Endothelial cell of umbilical vein (primary cell): ENCODE data around the gene PDE3A. TPM values are rescaled to one million over a fixed set of nuclear protein-coding genes. Genes with fewer than 3 reads are reported as not detected.

Source experiments
- BruUV-seq: library from RNA; stranded (reverse); fragments of 400-500 nt; replicated peaks from 2 replicates; lab custom pipeline; 2021; lab: Mats Ljungman, UMichigan
- CTCF ChIA-PET: fragments of 300-600, 350-600 bp; sonication (Branson Sonifier 250); formaldehyde crosslinking; loops from one replicate; lab custom pipeline; 2021; ENCODE audit warnings: antibody characterized with exemption, inconsistent platforms; lab: Charles Lee
- POLR2A ChIA-PET: fragments of 300-600, 350-600 bp; sonication (Branson Sonifier 250); formaldehyde crosslinking; loops from one replicate; lab custom pipeline; 2021; ENCODE audit warnings: antibody characterized with exemption, inconsistent platforms; lab: Charles Lee
- DNase-seq: peaks from one replicate; pipeline ENCODE4 v3.0.0-alpha.2; 2011; ENCODE audit warnings: low read depth, low spot score
- FAIRE-seq: peaks from 2 replicates; lab custom pipeline; 2011; peaks lifted over from hg19 to GRCh38; lab: Jason Lieb, UNC
- H2AFZ ChIP-seq: 2 replicates; pipeline ENCODE4 v1.6.0; 2012; ENCODE audit warnings: low read depth, low read length, control low read depth, inconsistent platforms
- H3K27ac ChIP-seq: 2 replicates; pipeline ENCODE4 v1.5.1; 2011; ENCODE audit warnings: low read depth, mild to moderate bottlenecking, control low read depth, low read length, moderate library complexity; ENCODE audit not compliant: insufficient read depth
- H3K27me3 ChIP-seq, 2 experiments: 2 replicates each; pipeline versions ENCODE4 v1.6.0 to v1.6.1; 2011; ENCODE audit warnings: low read length in 2 of 2, mixed read lengths in 1 of 2; ENCODE audit not compliant: control insufficient read depth in 2 of 2, insufficient read depth in 2 of 2
- H3K36me3 ChIP-seq, 2 experiments: 2 replicates in 1 of 2; 3 replicates in 1 of 2; pipeline ENCODE4 v1.5.1; 2011; ENCODE audit warnings: low read length in 2 of 2, mild to moderate bottlenecking in 1 of 2, moderate library complexity in 1 of 2; ENCODE audit not compliant: control insufficient read depth in 2 of 2, insufficient read depth in 2 of 2; ENCODE audit errors: extremely low read depth in 1 of 2
- H3K4me1 ChIP-seq: 3 replicates; pipeline ENCODE4 v1.5.1; 2011; ENCODE audit warnings: mild to moderate bottlenecking, low read length; ENCODE audit not compliant: control insufficient read depth, insufficient read depth; ENCODE audit errors: extremely low read depth
- H3K4me2 ChIP-seq: 2 replicates; pipeline ENCODE4 v1.6.1; 2011; ENCODE audit warnings: low read length, control low read depth, mixed read lengths; ENCODE audit not compliant: insufficient read depth
- H3K4me3 ChIP-seq, 3 experiments: fragments of 200-600 bp in 1 of 3; sonication (generic), shearing (Covaris generic) in 1 of 3; replicated peaks in 1 of 3; 2 replicates each; pipeline ENCODE4 v1.5.1; 2011 to 2016; ENCODE audit warnings: control low read depth in 3 of 3, low read length in 3 of 3, mild to moderate bottlenecking in 2 of 3, inconsistent platforms in 1 of 3, low read depth in 1 of 3, moderate library complexity in 1 of 3; ENCODE audit not compliant: insufficient read depth in 1 of 3
- H3K79me2 ChIP-seq: 2 replicates; pipeline ENCODE4 v1.6.0; 2012; ENCODE audit warnings: low read length, inconsistent platforms; ENCODE audit not compliant: control insufficient read depth, insufficient read depth
- H3K9ac ChIP-seq: replicated peaks from 2 replicates; pipeline ENCODE3; 2011; ENCODE audit warnings: low read length, control low read depth; ENCODE audit not compliant: insufficient read depth; ENCODE audit errors: extremely low read depth
- H3K9me1 ChIP-seq: replicated peaks from 3 replicates; pipeline ENCODE4 v1.6.0; 2011; ENCODE audit warnings: mild to moderate bottlenecking, low read length; ENCODE audit not compliant: control insufficient read depth, insufficient read depth; ENCODE audit errors: extremely low read depth
- H3K9me3 ChIP-seq: replicated peaks from 2 replicates; pipeline ENCODE4 v1.5.1; 2012; ENCODE audit warnings: low read length, inconsistent platforms; ENCODE audit not compliant: control insufficient read depth, insufficient read depth
- H4K20me1 ChIP-seq: replicated peaks from 2 replicates; pipeline ENCODE3; 2011; ENCODE audit warnings: mild to moderate bottlenecking, low read length; ENCODE audit not compliant: control insufficient read depth, insufficient read depth; ENCODE audit errors: extremely low read depth
- EZH2 ChIP-seq: IDR thresholded peaks from 2 replicates; pipeline ENCODE4 v1.6.1; 2012; ENCODE audit warnings: borderline replicate concordance, low read depth, mild to moderate bottlenecking, moderate library complexity, low read length, inconsistent platforms; ENCODE audit not compliant: severe bottlenecking
- FOS ChIP-seq: IDR thresholded peaks from 2 replicates; pipeline ENCODE4 v1.6.1; 2011; ENCODE audit warnings: mild to moderate bottlenecking, low read length, moderate library complexity, borderline replicate concordance; ENCODE audit not compliant: insufficient read depth
- GATA2 ChIP-seq: IDR thresholded peaks from 2 replicates; pipeline ENCODE4 v1.7.0; 2011; ENCODE audit warnings: low read depth, mild to moderate bottlenecking, moderate library complexity, mixed read lengths, low read length; ENCODE audit not compliant: insufficient read length, insufficient read depth
- JUN ChIP-seq: IDR thresholded peaks from 2 replicates; pipeline ENCODE4 v1.6.1; 2011; ENCODE audit warnings: borderline replicate concordance, low read depth; ENCODE audit not compliant: insufficient read length, insufficient read depth
- MYC ChIP-seq: IDR thresholded peaks from one replicate; pipeline ENCODE4 v1.6.1; 2011; ENCODE audit warnings: mild to moderate bottlenecking, low read depth, low read length
- POLR2A ChIP-seq: IDR thresholded peaks from 2 replicates; pipeline ENCODE4 v1.6.1; 2012; ENCODE audit warnings: low read depth, mild to moderate bottlenecking, control low read depth, low read length
- POLR2AphosphoS5 ChIP-seq: IDR thresholded peaks from 2 replicates; pipeline ENCODE4 v1.6.1; 2012; ENCODE audit warnings: low read depth, mild to moderate bottlenecking, control low read depth, low read length, moderate library complexity; ENCODE audit not compliant: insufficient read depth
- dilution Hi-C: fragments of 300-500 bp; cut with MboI; formaldehyde crosslinking; loops from one replicate; pipeline ENCODE4 v1.15.0; 2019; ENCODE audit warnings: low sequenced_read_pairs; ENCODE audit not compliant: extremely low pct_ligation_motif_present
- intact Hi-C: fragments of 100-400 bp; cut with micrococcal nuclease; formaldehyde crosslinking; loops from one replicate; pipeline ENCODE4 v1.10.0; 2022
- polyA plus RNA-seq, 4 experiments: library from polyadenylated mRNA; depleted of rRNA in 3 of 4; stranded (reverse) in 3 of 4; unstranded in 1 of 4; fragments of >200 nt; gene quantifications; 2 replicates each; pipeline versions ENCODE4 v1.2.1 to v1.2.3, GENCODE V29; 2011 to 2012; ENCODE audit warnings: missing spikeins in 1 of 4
- total RNA-seq: library from RNA; stranded (reverse); gene quantifications from 2 replicates; pipeline ENCODE4 v1.2.3, GENCODE V29; 2021
- TF ChIP-seq, protein P1 (sequence below), 2 donors: IDR thresholded peaks; 1 replicate in 1 of 2; 2 replicates in 1 of 2; pipeline ENCODE4 v1.5.1; 2011; ENCODE audit warnings: low read length in 2 of 2, mild to moderate bottlenecking in 2 of 2, moderate library complexity in 2 of 2, control low read depth in 1 of 2, inconsistent platforms in 1 of 2, low read depth in 1 of 2; ENCODE audit not compliant: insufficient read depth in 1 of 2; ENCODE audit errors: extremely low read depth in 1 of 2
- TF ChIP-seq, protein P2 (sequence below): IDR thresholded peaks from 2 replicates; pipeline ENCODE4 v1.6.1; 2011; ENCODE audit not compliant: insufficient read depth, insufficient read length

The PDE3A gene
- total and polyA plus RNA-seq, 2 donors (not counting 3 experiments of a cell fraction or from before 2014, with no cell fraction given) = 14.0 to 27.4 TPM

DNA sequence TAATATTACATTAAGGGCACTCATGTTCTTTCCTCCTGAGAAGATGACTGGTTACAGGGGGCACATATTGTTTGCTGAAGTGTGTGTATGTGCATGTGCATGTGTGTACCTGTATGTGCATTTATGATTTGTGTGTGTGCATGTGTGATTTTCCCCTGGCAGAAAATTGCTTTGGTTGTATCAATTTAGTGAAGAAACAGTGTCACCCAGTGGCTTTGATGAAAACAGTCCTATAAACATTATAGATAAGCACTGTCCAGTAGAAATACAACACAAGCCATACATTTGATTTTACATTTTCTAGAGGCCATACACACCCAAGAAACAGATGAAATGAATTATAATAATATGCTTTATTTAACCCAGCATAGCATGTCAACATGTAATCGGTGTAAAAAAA is 8.6 kb downstream of the PDE3A start:
- H3K9me1 ChIP-seq = no peaks in the 10 kb centered on the region
- H3K4me1 ChIP-seq = peaks cover 37% of the 10 kb centered on the region
- dilution Hi-C loops = no loop called here
- intact Hi-C loops = loop anchor here (1.0 to 5.0 kb wide), 5 partner anchors 462 to 940 kb away; partner anchors contain the start of gene AEBP2
- H3K4me3 ChIP-seq = no peak overlapping the region
- no peak for TF ChIP-seq POLR2AphosphoS5
- TF ChIP-seq, protein P1, sequence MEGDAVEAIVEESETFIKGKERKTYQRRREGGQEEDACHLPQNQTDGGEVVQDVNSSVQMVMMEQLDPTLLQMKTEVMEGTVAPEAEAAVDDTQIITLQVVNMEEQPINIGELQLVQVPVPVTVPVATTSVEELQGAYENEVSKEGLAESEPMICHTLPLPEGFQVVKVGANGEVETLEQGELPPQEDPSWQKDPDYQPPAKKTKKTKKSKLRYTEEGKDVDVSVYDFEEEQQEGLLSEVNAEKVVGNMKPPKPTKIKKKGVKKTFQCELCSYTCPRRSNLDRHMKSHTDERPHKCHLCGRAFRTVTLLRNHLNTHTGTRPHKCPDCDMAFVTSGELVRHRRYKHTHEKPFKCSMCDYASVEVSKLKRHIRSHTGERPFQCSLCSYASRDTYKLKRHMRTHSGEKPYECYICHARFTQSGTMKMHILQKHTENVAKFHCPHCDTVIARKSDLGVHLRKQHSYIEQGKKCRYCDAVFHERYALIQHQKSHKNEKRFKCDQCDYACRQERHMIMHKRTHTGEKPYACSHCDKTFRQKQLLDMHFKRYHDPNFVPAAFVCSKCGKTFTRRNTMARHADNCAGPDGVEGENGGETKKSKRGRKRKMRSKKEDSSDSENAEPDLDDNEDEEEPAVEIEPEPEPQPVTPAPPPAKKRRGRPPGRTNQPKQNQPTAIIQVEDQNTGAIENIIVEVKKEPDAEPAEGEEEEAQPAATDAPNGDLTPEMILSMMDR (IDR thresholded peaks at IDR 0.05; ENCODE audit: extremely low read depth in 1 of 2, insufficient read depth in 1 of 2, low read depth in 1 of 2, low read length in 2 of 2) = peak; percentile 22 to 35
- no peak overlapping the region for H3K9ac ChIP-seq
- no peaks in the 10 kb centered on the region for H3K27me3 ChIP-seq
- FAIRE-seq = no peak
- ChIA-PET CTCF (interaction anchor here (0.9 to 2.4 kb wide), 7 partner anchors 9 to 638 kb away, joined by 3 to 18 read pairs (median 4); partner anchors contain the start of gene PDE3A), POLR2A (no interaction called here)
- no peak overlapping the region for H2AFZ ChIP-seq
- H3K4me2 ChIP-seq = no peak overlapping the region
- H3K79me2 ChIP-seq = peaks cover 58% of the 10 kb centered on the region
- no peaks in the 10 kb centered on the region for H3K9me3 ChIP-seq
- H3K27ac ChIP-seq = no peak overlapping the region
- no peaks in the 10 kb centered on the region for H4K20me1 ChIP-seq
- BruUV-seq = no TSS peak
- no peaks in the 10 kb centered on the region for H3K36me3 ChIP-seq
- DNase-seq = peak; percentile 60

DNA sequence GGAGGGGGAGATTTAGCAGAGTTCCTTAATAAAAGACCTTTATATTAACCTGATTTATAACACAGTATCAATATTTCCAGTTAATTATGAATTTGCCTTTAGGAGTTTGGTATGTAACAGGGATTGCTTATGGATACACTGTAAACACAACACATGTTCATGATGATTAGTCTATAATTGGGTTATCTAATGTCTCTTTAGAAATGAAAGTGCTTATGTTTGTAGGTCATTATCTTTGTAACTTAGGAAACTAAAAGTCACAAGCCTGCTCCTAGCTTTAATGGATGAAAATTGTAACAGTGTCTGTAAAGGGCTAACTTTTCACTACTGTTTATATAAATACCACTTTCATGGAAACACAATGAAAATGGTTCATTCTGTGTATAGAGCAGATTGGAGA is 9.4 kb downstream of the PDE3A start:
- H3K36me3 ChIP-seq = no peaks in the 10 kb centered on the region
- dilution Hi-C loops = no loop called here
- no peak overlapping the region for H2AFZ ChIP-seq
- BruUV-seq = no TSS peak
- DNase-seq = no peak
- H4K20me1 ChIP-seq = no peaks in the 10 kb centered on the region
- H3K4me3 ChIP-seq = no peak overlapping the region
- H3K9ac ChIP-seq = no peak overlapping the region
- ChIA-PET POLR2A (no interaction called here), CTCF (interaction anchor here (1.8 to 2.4 kb wide), 3 partner anchors 462 to 639 kb away, joined by 7 to 18 read pairs (median 8); no protein-coding TSS in a partner anchor)
- TF ChIP-seq POLR2A (no peak), MYC (no peak), JUN (no peak), EZH2 (no peak), POLR2AphosphoS5 (no peak), FOS (no peak), GATA2 (no peak)
- TF ChIP-seq, protein P2, sequence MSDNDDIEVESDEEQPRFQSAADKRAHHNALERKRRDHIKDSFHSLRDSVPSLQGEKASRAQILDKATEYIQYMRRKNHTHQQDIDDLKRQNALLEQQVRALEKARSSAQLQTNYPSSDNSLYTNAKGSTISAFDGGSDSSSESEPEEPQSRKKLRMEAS = no peak
- TF ChIP-seq, protein P1 (IDR thresholded peaks at IDR 0.05; ENCODE audit: extremely low read depth in 1 of 2, insufficient read depth in 1 of 2, low read depth in 1 of 2, low read length in 2 of 2) = no peak
- no peaks in the 10 kb centered on the region for H3K9me3 ChIP-seq
- H3K4me2 ChIP-seq = no peak overlapping the region
- H3K9me1 ChIP-seq = no peaks in the 10 kb centered on the region
- H3K27me3 ChIP-seq = no peaks in the 10 kb centered on the region
- intact Hi-C loops = loop anchor here (1.0 to 5.0 kb wide), 5 partner anchors 462 to 940 kb away; partner anchors contain the start of gene AEBP2
- FAIRE-seq = no peak
- peaks cover 55% of the 10 kb centered on the region for H3K79me2 ChIP-seq
- peaks cover 32% of the 10 kb centered on the region for H3K4me1 ChIP-seq
- H3K27ac ChIP-seq = no peak overlapping the region
